Head of caudate nucleus (tissue), 42 donors: Measurements from ENCODE around the gene SBK2.
"Not testable (repeated sequence)": the region's sequence is repeated elsewhere in the genome, so short reads cannot be mapped to it uniquely, and the experiment has no call there.

Experiments
- DNase-seq, 42 donors: peaks; one replicate each; pipeline versions ENCODE4 v3.0.0 to v3.0.0-alpha.2; 2020 to 2021; ENCODE audit warnings: mixed read lengths in 7 of 42
- intact Hi-C: fragments of 100-400 bp; cut with DNase I; formaldehyde crosslinking; loops from one replicate; pipeline ENCODE4 v1.15.0; 2022

SBK2 gene

GRCh38 chr19:55536951-55537740, at the start of gene SBK2:
Gene SBK2 (minus strand): TSS chr19:55537133. CDS start chr19:55536294, 839 bp downstream.
- DNase-seq: no peak
- intact Hi-C loops: no loop called here

DNA sequence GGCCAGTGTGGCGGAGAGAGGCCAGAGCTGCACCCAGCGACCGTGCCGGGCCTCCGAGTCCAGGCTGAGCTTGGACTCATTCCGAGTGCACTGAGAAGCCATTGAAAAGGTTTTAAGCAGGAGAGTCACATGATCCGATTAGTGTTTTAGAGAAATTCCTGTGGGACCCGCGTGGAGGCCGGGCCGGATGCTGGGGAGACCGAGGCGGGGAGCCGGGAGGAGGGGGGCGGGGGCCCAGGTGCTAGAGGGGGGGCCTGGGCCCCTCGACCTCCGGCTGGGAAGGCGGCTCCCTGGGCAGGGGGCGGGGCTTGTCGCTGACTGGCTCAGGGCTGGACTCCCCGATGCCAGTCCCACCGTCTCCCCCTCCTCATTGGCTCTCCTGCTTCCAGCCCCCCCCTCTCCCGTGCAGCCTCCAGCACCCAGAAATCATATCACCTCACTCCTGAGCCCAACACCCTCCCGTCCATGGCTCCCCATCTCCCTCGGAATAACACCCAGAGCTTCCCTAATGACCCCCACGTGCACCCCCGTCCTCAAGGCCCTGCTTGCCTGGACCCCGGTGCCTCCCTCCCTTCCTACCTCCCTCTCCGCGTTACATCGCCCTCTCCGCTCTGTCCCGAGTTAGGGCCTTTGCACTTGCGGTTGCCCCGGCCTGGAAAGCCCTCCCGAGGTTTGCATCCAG, 48.9 kb upstream of the SBK2 start:
- DNase-seq: peak; percentile 52 to 93 (median 82)

DNA sequence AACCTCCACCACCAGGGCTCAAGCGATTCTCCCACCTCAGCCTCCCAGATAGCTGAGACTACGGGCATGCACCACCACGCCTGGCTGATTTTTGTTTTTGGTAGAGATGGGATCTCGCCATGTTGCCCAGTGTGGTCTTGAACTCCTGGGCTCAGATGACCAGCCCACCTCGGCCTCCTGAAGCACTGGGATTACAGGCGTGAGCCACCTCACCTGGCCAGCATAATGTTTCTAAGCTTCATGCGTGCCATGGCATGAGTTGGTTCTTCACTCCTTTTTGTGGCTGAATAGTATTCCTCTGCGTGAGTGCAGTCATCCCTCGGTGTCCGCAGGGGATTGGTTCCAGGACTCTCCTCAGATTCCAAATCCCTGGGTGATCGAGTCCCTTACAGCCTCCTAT, 47.9 kb upstream of the SBK2 start:
- no peak for DNase-seq
- intact Hi-C loops: no loop called here

More for the DNA sequence above, 48.9 kb upstream of the SBK2 start:
- intact Hi-C loops: no loop called here

DNA sequence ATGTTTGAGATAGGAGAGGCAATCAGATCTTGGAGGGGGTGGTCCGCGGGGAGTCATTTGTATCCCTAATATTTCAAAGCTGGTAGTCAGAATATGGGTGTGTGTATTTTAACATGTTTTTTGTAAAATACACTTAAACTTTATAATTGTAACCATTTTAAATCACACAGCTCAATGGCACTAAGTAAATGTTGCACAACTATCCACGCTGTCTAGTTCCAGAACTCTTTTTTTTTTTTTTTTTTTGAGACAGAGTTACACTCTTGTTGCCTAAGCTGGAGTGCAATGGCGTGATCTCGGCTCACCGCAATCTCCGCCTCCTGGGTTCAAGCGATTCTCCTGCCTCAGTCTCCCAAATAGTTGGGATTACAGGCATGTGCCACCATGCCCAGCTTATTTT, 47.0 kb upstream of the SBK2 start:
- DNase-seq, intact Hi-C loops: not testable (repeated sequence)

DNA sequence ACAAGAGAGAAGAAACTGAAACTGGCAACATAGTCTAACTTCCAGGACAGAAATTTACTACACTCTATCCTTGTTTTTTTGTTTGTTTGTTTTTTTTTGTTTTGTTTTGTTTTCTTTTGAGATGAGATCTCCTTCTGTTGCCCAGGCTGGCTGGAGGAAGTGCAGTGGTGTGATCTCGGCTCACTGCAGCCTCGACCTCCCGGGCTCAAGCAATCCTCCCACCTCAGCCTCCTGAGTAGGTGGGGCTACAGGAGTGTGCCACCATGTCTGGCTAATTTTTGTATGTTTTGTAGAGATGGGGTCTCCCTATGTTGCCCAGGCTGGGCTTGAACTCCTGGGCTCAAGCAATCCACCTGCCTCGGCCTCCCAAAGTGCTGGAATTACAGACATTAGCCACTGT, 45.4 kb upstream of the SBK2 start:
- DNase-seq, intact Hi-C loops: not testable (repeated sequence)

GRCh38 chr19:55581823-55582223, 44.9 kb upstream of the SBK2 start:
- DNase-seq: no peak
- intact Hi-C loops: no loop called here

DNA sequence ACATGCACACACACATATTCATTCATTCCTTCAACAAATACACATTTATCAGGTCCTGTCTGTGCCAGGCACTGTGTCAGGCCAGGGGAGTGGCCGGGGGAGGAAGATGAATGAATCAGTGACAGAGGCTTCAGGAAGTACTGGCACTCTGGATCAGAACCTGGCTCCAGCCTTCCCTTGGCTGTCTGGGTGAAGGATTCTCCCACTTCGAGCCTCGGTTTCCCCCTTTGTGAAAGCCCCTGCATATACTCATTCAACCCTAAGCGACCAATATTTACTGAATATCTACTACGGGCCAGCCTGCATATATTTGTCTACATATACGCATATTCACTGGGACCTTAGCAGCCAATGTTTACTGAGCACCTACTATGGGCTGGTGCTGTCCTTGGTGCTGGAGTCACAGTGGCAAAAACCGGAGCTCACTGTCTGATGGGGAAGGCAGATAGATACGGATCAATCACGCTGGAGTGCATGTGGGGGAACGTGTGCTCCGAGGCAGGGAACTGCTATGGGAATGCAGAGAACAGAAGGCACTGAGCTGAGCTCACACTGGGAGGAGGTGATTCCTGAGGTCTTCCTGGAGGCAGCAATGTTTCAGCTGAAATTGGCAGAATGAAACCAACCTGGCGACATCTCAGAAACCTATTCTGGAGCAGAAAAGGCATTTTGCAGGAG, 44.4 kb upstream of the SBK2 start:
- intact Hi-C loops: no loop called here
- no peak for DNase-seq

GRCh38 chr19:55580628-55581144, 43.8 kb upstream of the SBK2 start, which contains the start of gene ZNF579:
Gene ZNF579 (minus strand): TSS chr19:55580848. CDS start chr19:55579639, 1,209 bp downstream.
- intact Hi-C loops: no loop called here
- DNase-seq: peak; percentile 81 to 96 (median 92)

- intact Hi-C loops: no loop called here
- DNase-seq: peak in 8 of 42 donors; percentile 10 to 42 (median 25)
These were observed 43.1 kb upstream of the SBK2 start for GRCh38 chr19:55579766-55580621.

DNA sequence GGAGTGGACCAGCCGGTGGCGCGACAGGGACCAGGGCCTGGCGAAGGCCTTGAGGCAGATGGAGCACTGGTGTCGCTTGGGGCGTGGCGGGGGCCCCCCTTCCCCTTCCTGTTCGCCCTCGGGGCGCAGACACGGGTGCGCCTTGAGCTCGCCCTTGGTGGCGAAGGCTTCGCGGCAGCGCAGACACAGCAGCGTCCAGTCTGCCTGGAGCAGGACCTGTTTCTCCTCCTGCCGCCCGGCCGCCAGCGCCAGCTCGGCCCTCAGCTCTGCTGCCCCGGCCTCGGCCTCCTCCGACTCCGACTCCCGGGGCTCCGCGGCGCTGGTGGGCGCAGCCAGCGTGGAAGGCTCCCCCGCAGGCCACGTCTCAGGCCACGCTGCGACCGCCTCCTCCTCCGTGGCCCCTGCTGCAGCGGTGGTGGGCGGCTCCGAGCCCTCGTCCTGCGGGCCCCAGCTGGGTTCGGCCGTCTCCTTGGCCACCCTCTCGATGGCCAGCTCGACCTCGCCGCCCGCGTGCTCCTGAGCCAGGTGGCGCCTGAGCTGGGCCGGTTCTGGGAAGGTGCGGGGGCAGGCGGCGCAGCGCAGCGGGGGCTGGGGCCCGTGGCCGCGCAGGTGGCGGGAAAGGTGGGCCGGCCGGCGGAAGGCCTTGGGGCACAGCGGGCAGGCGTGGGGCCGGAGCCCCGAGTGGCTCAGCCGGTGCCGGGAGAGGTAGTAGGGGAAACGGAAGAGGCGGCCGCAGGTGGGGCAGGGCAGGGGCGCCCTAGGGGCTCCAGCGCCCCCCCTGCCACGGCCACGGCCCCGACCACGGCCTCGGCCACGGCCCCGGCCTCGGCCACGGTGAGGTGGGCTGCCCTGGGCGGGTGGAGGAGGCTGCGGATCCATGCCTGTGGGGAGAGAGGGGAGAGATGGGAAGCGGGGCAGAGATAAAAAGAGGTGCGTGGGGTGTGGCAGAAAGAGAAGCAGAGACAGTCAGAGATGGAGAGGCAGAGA, 42.1 kb upstream of the SBK2 start:
- intact Hi-C loops: no loop called here
- DNase-seq: no peak

- no peak for DNase-seq
- intact Hi-C loops: no loop called here
These were observed 41.3 kb upstream of the SBK2 start for GRCh38 chr19:55578031-55578760.

- DNase-seq: no peak
- intact Hi-C loops: no loop called here
These were observed 39.8 kb upstream of the SBK2 start for GRCh38 chr19:55576746-55577145.

DNA sequence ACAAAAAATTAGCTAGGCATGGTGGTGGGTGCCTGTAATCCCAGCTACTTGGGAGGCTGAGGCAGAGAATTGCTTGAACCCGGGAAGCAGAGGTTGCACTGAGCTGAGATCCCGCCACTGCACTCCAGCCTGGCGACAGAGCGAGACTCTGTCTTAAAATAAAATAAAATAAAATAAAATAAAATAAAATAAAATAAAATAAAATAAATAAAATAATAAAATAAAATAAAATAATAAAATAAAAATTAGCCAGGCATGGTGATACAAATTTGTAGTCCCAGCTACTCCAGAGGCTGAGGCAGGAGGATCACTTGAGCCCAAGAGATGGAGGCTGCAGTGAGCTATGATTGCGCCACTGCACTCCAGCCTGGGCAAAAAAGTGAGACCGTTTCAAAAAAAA, 37.0 kb upstream of the SBK2 start:
- intact Hi-C loops, DNase-seq: not testable (repeated sequence)

DNA sequence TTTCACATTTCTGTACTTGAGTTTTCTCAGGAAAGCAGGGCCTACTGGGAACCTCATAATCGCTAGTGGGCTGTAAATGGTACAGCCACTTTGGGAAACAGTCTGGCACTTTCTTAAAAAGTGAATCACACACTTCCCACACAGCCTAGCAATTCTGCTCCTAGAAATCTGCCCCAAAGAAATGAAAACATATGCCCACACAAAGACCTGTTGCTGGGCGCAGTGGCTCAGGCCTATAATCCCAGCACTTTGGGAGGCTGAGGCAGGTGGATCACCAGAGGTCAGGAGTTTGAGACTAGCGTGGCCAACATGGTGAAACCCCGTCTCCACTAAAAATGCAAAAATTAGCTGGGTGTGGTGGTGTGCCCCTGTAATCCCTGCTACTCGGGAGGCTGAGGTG, 32.5 kb upstream of the SBK2 start:
- DNase-seq, intact Hi-C loops: not testable (repeated sequence)

- no peak for DNase-seq
- intact Hi-C loops: no loop called here
These were observed 30.9 kb upstream of the SBK2 start for GRCh38 chr19:55567708-55568328.

GRCh38 chr19:55566823-55567222, 29.9 kb upstream of the SBK2 start:
- DNase-seq: no peak
- intact Hi-C loops: no loop called here
